Heart left ventricle (tissue), 16 donors: Measurements from ENCODE around the gene TNFAIP1. TPM values are rescaled to one million over a fixed set of nuclear protein-coding genes. Genes with fewer than 3 reads are reported as not detected.

Experiments
- ATAC-seq, 4 donors: fragments of 200-7000 bp; cut with Tn5 transposase; one replicate each; pipeline ENCODE4 v1.9.1; 2020 to 2022; ENCODE audit warnings: moderate library complexity in 4 of 4, mild to moderate bottlenecking in 3 of 4, moderate number of reproducible peaks in 1 of 4
- DNase-seq, 5 donors: peaks; one replicate each; pipeline ENCODE4 v3.0.0-alpha.2; 2020
- H3K27ac ChIP-seq, 12 donors: fragments of 200-600 bp; sonication (generic) in 4 of 12; one replicate each; pipeline versions ENCODE4 v1.5.0 to v1.8.0; 2016 to 2022; ENCODE audit warnings: mild to moderate bottlenecking in 2 of 12
- H3K27me3 ChIP-seq, 9 donors: fragments of 200-600 bp; sonication (generic) in 2 of 9; one replicate each; pipeline versions ENCODE4 v1.5.1 to v1.8.0; 2016 to 2022; ENCODE audit warnings: mild to moderate bottlenecking in 3 of 9
- H3K36me3 ChIP-seq, 9 donors: fragments of 200-600 bp; sonication (generic) in 2 of 9; one replicate each; pipeline versions ENCODE4 v1.5.0 to v1.8.0; 2018 to 2022; ENCODE audit warnings: mild to moderate bottlenecking in 2 of 9
- H3K4me1 ChIP-seq, 12 donors: fragments of 200-600 bp; sonication (generic) in 4 of 12; one replicate each; pipeline versions ENCODE4 v1.5.0 to v1.8.0; 2016 to 2022; ENCODE audit warnings: mild to moderate bottlenecking in 3 of 12
- H3K4me3 ChIP-seq, 12 donors: fragments of 200-600 bp; sonication (generic) in 4 of 12; one replicate each; pipeline versions ENCODE4 v1.5.0 to v1.8.0; 2017 to 2022; ENCODE audit warnings: mild to moderate bottlenecking in 9 of 12, moderate library complexity in 4 of 12
- H3K9me3 ChIP-seq, 12 donors: fragments of 200-600 bp; sonication (generic) in 4 of 12; one replicate each; pipeline versions ENCODE4 v1.5.0 to v1.8.0; 2016 to 2022; ENCODE audit warnings: mild to moderate bottlenecking in 1 of 12
- CTCF ChIP-seq, 12 donors: fragments of 200-600 bp; sonication (generic) in 4 of 12; IDR thresholded peaks; one replicate each; pipeline versions ENCODE4 v1.5.0 to v1.8.0; 2018 to 2022; ENCODE audit warnings: antibody characterized with exemption in 12 of 12, mild to moderate bottlenecking in 5 of 12
- POLR2A ChIP-seq, 2 donors: fragments of 450-650 bp; IDR thresholded peaks; one replicate each; pipeline ENCODE4 v1.6.1; 2017; ENCODE audit warnings: antibody characterized with exemption in 2 of 2, mild to moderate bottlenecking in 2 of 2, moderate library complexity in 2 of 2
- WGBS, 4 donors: extraction: QIAGEN DNeasy Blood & Tissue Kit in 2 of 4; methylation state at CpG; one replicate each; pipeline versions ENCODE4 v1.1.5 to v1.1.7; 2013 to 2018; 5-methylcytosine and 5-hydroxymethylcytosine counted together
- intact Hi-C, 10 donors: fragments of 100-400 bp; cut with DNase I; formaldehyde crosslinking; loops; one replicate each; pipeline versions ENCODE4 v1.11.1 to v1.14.2; 2022
- polyA plus RNA-seq, 2 donors: library from polyadenylated mRNA; stranded (reverse); fragments of 200-250 nt; gene quantifications; one replicate each; pipeline ENCODE4 v1.2.3, GENCODE V29; 2013
- total RNA-seq, 9 donors: library from RNA; depleted of rRNA in 2 of 9; stranded (reverse); fragments of >200 nt in 2 of 9; fragmentation: NEBNext Ultra II Directional in 3 of 9; extraction: Animal tissue kit (Norgen Biotek cat#: 25700) in 3 of 9; gene quantifications; one replicate each; pipeline versions ENCODE4 v1.1.0 to v1.2.4, GENCODE V29; 2016 to 2023
- donor health status: ischemic (EF 13 %, LVEDD 7.1; RV severe dilation, severe dysfunction).
- donor health status: healthy with polysubstance abuse.
- donor health status: DM: no; HTN: yes; CAD: no.
- donor health status: DM: no; HTN: no; CAD: no.
- donor health status: ischemic (EF 25% LVEDD 6.9; RV normal size, moderate dysfunction).
- donor health status: ischemic (EF 25% LVEDD 5.7; RV mildly dilated, moderate dysfunction).
- donor health status: healthy.
- donor health status: DM: yes; HTN: yes; CAD: no.
- donor health status: ischemic (EF 35%, LVEDD 5.7; RV mildly dilated, moderate dysfunction).
- donor health status: nonischemic (EF 11% LVEDD 7.7; RV severe dilation, severe dysfunction).
- donor health status: DM: yes; HTN: yes; CAD: no.
- donor health status: PGD.
- donor health status: ischemic (EF 29% LVEDD 5.4; RV normal size, mild dysfunction).
- donor health status: nonischemic (EF 23%, LVEDD 6.1; RV moderate dilation, normal function).

Gene TNFAIP1
- total and polyA plus RNA-seq, 11 donors = 11.9 to 83.4 (median 47.8) TPM

GRCh38 chr17:28319598-28319935, 16.0 kb upstream of the TNFAIP1 start:
- Histone ChIP-seq H3K36me3 (no peaks in the 10 kb centered on the region), H3K27me3 (no peaks in the 10 kb centered on the region), H3K4me1 (peaks cover 0 to 22% (median 15%) of the 10 kb centered on the region in 12 donors), H3K4me3 (peak overlapping the region; percentile 28 to 82 (median 64)), H3K9me3 (no peaks in the 10 kb centered on the region), H3K27ac (peak overlapping the region in 5 of 12 donors; percentile 9 to 65 (median 56))
- WGBS, 4 donors = 2 to 5% (median 3%) methylated on average over 7 of the region's 7 CpGs
- ATAC-seq (no peak), DNase-seq (no peak)
- TF ChIP-seq POLR2A (IDR thresholded peaks at IDR 0.05) (no peak), CTCF (IDR thresholded peaks at IDR 0.05) (no peak)
- intact Hi-C loops = loop anchor here in 3 of 10 donors (1.0 to 10.0 kb wide), 2 partner anchors 16 to 55 kb away; partner anchors contain the start of genes IFT20 (in 2 of the 3), TNFAIP1 (in 2 of the 3), SARM1 (in 1 of the 3) and VTN (in 1 of the 3)

- peak overlapping the region in 1 of 12 donors; percentile 71 for H3K4me3 ChIP-seq
- H3K36me3 ChIP-seq = no peaks in the 10 kb centered on the region
- no peak overlapping the region for H3K27ac ChIP-seq
- 71 to 79% (median 77%) methylated on average over 8 of the region's 8 CpGs for WGBS, 4 donors
- intact Hi-C loops = no loop called here
- no peak for TF ChIP-seq CTCF (IDR thresholded peaks at IDR 0.05)
- TF ChIP-seq POLR2A (IDR thresholded peaks at IDR 0.05) = no peak
- H3K27me3 ChIP-seq = no peaks in the 10 kb centered on the region
- H3K4me1 ChIP-seq = peaks cover 0 to 22% (median 15%) of the 10 kb centered on the region in 12 donors
- no peak for ATAC-seq
- H3K9me3 ChIP-seq = no peaks in the 10 kb centered on the region
- no peak for DNase-seq
These were observed 15.1 kb upstream of the TNFAIP1 start for GRCh38 chr17:28320215-28321061.

GRCh38 chr17:28324267-28324745, 11.3 kb upstream of the TNFAIP1 start:
- intact Hi-C loops = no loop called here
- DNase-seq (no peak), ATAC-seq (no peak)
- no peak overlapping the region for H3K27ac ChIP-seq
- WGBS, 4 donors = 85 to 92% (median 89%) methylated on average over 5 of the region's 5 CpGs
- peaks cover 0 to 29% (median 24%) of the 10 kb centered on the region in 9 donors for H3K36me3 ChIP-seq
- H3K9me3 ChIP-seq = no peaks in the 10 kb centered on the region
- H3K4me3 ChIP-seq = no peak overlapping the region
- H3K4me1 ChIP-seq = peaks cover 0 to 14% (median 7%) of the 10 kb centered on the region in 12 donors
- no peak for TF ChIP-seq CTCF (IDR thresholded peaks at IDR 0.05)
- TF ChIP-seq POLR2A (IDR thresholded peaks at IDR 0.05) = no peak
- no peaks in the 10 kb centered on the region for H3K27me3 ChIP-seq

- Histone ChIP-seq H3K27me3 (no peaks in the 10 kb centered on the region), H3K4me3 (no peak overlapping the region), H3K36me3 (peaks cover 0 to 33% (median 29%) of the 10 kb centered on the region in 9 donors), H3K4me1 (peaks cover 0 to 9% (median 2%) of the 10 kb centered on the region in 12 donors), H3K27ac (no peak overlapping the region), H3K9me3 (no peaks in the 10 kb centered on the region)
- ATAC-seq (no peak), DNase-seq (no peak)
- intact Hi-C loops = no loop called here
- TF ChIP-seq CTCF (IDR thresholded peaks at IDR 0.05) (no peak), POLR2A (IDR thresholded peaks at IDR 0.05) (no peak)
- 87 to 95% (median 92%) methylated on average over 3 of the region's 3 CpGs for WGBS, 4 donors
These were observed 10.8 kb upstream of the TNFAIP1 start for GRCh38 chr17:28324781-28325180.
